Left colon (tissue), 2 donors: ENCODE measurements around the gene PHF2. TPM values are rescaled to one million over a fixed set of nuclear protein-coding genes. Genes with fewer than 3 reads are reported as not detected.

Source experiments
- ATAC-seq: fragments of 200-7000 bp; cut with Tn5 transposase; one replicate; pipeline ENCODE4 v1.9.1; 2020; ENCODE audit warnings: mild to moderate bottlenecking, moderate library complexity
- DNase-seq, 2 donors: peaks; one replicate each; pipeline ENCODE4 v3.0.0-alpha.2; 2020
- intact Hi-C, 2 donors: fragments of 100-400 bp; cut with DNase I in 1 of 2; cut with micrococcal nuclease in 1 of 2; formaldehyde crosslinking; loops; one replicate each; pipeline versions ENCODE4 v1.11.2 to v1.14.0; 2022; cut with DNase I, micrococcal nuclease
- total RNA-seq, 2 donors: library from RNA; stranded (reverse); fragmentation: NEBNext Ultra II Directional; extraction: Animal tissue kit (Norgen Biotek cat#: 25700); gene quantifications; one replicate each; pipeline ENCODE4 v1.2.1, GENCODE V29; 2021
- donor health status: DM: no; HTN: no; CAD: no.
- donor health status: DM: yes; HTN: yes; CAD: no.

Gene PHF2
- total RNA-seq, 2 donors from 2014 or later = 21.3 to 22.9 TPM

DNA sequence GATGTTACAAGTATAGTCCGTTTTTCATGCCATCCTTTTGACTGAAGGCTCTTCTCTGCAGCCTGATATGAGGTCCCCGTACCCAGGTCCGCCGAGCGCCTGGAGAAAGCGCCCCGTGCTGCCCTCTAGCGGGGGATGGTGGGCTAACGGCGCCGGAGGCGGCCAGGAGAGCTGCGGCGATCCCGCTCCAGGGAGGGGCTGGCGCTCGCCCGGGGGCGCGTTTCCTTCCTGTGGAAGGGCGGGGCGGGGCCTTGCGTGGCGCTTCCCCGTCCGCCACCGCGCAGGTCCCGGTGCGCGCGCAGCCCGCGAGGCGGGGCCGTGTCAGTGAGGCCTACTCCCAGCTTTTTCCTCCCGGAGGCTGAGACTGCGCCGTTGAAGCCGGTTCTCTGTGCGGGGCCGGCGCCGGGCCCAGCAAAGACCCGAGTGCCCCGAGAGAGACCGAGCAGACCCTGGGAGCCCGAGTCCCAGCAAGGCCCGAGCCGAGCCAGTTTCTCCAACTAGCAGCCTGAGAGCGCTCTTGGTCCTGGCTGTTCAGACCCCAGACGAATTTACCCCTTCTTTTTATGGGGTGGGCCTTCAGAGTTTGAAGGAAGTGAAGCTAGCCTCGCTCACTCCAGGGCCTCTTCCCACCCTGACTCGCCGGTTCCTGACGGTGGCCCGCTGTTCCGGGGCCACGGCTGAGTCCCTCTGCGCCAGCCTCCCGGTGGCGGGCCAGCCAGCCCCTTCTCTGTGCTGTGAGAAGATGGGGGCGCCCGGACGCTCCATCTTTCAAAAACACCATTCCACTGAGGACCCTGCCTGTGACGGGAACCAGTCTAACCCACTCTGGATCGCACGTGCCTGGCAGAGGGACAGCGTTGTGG, 9.7 kb upstream of the PHF2 start:
- intact Hi-C loops = loop anchor here in 1 of 2 donors (5.0 kb wide), 1 partner anchor 114 kb away; the partner anchor contains the start of genes FAM120A and FAM120AOS
- ATAC-seq = peak; percentile 96
- DNase-seq = peak; percentile 96 to 99

GRCh38 chr9:93567271-93567959, 9.0 kb upstream of the PHF2 start:
- DNase-seq (peak in 1 of 2 donors; percentile 34), ATAC-seq (peak; percentile 7)
- intact Hi-C loops = loop anchor here in 1 of 2 donors (5.0 kb wide), 1 partner anchor 115 kb away; the partner anchor contains the start of genes FAM120A and FAM120AOS

DNA sequence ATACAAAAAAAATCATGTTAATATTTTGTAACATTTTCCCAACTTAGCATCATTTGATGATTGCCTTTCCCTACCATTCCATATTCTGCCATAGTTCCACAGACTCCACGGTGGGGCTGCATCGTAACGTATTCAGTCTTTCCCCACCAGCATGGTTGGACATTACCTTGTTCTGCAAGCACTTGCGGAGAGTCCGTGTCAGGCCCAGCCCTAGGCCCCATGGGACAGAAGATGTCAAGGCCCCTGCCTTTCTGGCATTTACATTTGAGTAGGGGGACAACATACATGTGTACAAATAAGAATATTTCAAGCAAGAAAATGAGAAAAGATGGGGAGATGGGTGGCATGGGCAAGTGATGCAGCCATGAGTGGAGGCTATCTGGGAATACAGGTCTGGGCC, 8.2 kb upstream of the PHF2 start:
- no peak for DNase-seq
- no peak for ATAC-seq
- intact Hi-C loops = loop anchor here in 1 of 2 donors (5.0 kb wide), 1 partner anchor 116 kb away; the partner anchor contains the start of genes FAM120A and FAM120AOS

DNA sequence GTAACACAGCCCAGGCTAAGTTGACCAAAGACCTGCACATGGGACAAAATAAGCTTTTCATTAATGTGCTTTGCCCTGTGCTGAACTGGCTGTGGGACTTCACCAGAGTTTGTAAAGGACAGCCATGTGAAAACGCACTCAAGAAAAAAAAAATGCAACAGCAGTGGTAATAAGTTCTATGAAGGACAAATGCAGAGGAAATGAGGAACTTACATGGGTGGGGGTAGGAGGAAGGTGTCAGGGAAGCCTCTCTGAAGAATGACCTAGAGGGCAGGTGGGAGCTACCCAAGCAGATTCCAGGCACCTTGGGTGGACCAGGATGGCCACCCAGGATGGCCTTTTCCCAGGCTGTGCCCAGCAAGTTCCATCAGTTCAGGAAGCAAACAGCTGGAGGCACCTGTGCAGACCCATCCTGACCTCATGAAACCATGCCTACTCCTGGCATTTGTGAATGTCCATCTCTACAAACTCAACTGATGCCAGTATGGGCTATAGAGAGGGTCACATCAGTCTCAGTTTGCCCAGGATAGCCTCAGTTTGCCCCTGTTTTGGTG, 6.7 kb upstream of the PHF2 start:
- ATAC-seq (no peak), DNase-seq (no peak)
- intact Hi-C loops = loop anchor here in 1 of 2 donors (5.0 kb wide), 1 partner anchor 117 kb away; the partner anchor contains the start of genes FAM120A and FAM120AOS

GRCh38 chr9:93572221-93572620, 4.2 kb upstream of the PHF2 start:
- intact Hi-C loops = no loop called here
- no peak for ATAC-seq
- no peak for DNase-seq

- ATAC-seq (no peak), DNase-seq (no peak)
- intact Hi-C loops = no loop called here
Measured at GRCh38 chr9:93572636-93573515, 3.5 kb upstream of the PHF2 start.

- ATAC-seq (no peak), DNase-seq (no peak)
- intact Hi-C loops = no loop called here
Measured at GRCh38 chr9:93573516-93573828, 2.9 kb upstream of the PHF2 start.

- DNase-seq (no peak), ATAC-seq (no peak)
- intact Hi-C loops = no loop called here
Measured at GRCh38 chr9:93574091-93574899, 2.1 kb upstream of the PHF2 start.

DNA sequence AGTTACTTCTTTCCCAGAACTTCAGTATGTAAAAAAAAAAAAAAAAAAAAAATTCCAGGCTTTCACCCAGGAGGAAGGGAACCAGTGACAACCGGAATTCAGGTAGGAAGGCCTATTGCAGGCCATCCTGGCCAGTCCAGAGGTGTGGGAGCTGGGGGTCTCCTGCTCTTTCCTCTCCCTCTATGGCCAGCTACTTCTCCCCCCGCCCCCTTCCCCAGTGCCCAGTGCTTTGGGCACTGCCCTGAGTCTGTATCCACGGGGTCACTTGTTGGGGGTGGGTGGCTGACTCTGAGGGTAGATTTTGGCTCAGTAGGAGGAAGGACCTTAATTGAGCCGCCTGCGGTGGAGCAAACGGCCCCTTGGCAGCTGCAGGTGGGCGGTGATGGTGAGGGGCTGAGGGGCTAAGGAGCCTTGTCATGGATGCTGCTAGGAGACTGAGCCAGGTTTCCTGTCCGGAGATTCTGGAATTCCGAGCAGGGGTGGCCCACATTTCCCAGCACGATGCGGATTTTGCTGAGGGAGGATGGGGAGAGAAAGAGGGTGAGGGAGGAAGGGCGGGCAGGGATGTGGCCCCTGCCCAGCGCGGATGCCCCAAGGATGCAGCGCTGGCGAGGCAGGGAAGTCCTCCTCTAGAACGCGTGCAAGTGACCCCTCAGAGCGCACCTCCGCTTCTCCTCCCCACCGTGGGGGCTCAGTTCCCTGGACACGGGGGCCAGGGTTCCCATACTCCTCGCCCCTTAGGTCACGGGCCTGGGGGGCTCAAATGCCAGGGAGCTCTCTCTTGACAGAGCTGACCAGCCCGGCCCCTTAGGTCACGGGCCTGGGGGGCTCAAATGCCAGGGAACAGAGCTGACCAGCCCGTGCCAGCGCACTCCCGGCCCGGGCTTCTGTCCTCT, 1.2 kb upstream of the PHF2 start:
- ATAC-seq = no peak
- intact Hi-C loops = no loop called here
- DNase-seq = no peak

GRCh38 chr9:93575796-93576257, 557 bp upstream of the PHF2 start:
- peak in 1 of 2 donors; percentile 70 for DNase-seq
- ATAC-seq = peak; percentile 40
- intact Hi-C loops = no loop called here

DNA sequence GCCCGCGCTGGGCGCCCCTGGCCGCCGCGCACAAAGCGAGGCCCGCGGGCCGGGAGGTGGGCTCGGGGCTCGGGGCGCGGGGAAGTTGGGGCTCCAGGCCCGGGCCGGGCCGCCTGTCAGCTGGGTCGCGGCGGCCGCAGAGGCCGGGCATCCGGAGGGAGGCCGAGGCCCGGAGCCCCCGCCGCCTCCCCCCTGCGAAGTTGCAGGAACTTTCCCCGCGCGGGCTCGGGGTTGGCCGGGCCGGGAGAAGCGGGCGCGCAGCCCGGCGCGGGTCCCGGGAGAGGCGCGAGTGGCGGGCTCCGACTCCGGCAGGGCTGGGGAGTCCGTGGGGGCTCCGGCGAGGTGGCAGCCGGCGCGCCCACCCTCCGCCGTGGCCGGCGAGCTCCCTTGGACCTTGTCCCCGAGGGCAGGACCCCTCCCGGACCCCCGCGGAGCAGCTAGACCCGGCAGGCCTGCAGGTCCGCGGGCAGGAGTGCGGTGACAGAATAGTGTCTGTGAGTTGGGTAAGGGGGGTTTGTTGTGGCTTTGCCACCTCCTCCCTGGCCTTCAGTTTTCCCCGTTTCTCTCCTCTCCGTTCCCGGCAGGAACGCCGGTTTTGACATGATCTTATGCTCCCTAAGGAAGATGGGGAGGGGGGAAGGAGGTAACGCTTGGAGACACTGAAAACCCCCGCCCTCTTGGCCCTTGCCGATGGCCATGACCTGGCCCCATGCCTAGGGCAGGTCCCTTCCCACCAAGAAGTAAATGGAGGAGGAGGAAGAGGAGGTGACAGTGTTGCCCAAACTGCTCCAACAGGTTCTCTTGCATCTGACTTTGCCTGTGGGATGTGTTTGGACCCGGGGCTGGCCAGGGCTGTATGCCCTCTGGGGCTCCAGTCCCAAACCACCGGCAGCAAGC, 942 bp downstream of the PHF2 start:
- ATAC-seq (peak; percentile 31), DNase-seq (peak; percentile 39 to 57)
- intact Hi-C loops = no loop called here

GRCh38 chr9:93577975-93578682, 1.7 kb downstream of the PHF2 start:
- no peak for ATAC-seq
- peak in 1 of 2 donors; percentile 30 for DNase-seq
- intact Hi-C loops = no loop called here

- intact Hi-C loops = no loop called here
- ATAC-seq = no peak
- no peak for DNase-seq
Measured at GRCh38 chr9:93578844-93579243, 2.5 kb downstream of the PHF2 start.

- DNase-seq = peak in 1 of 2 donors; percentile 24
- intact Hi-C loops = no loop called here
- no peak for ATAC-seq
Measured at GRCh38 chr9:93579711-93580516, 3.5 kb downstream of the PHF2 start.
